HCT116 (cell line): ENCODE results near the gene ULBP2.
A peak's percentile ranks its signal among the peaks of the same experiment; 100 is the strongest.

Source experiments
- POLR2A ChIP-seq: IDR thresholded peaks from 2 replicates; pipeline ENCODE4 v1.7.0; 2011; ENCODE audit warnings: borderline replicate concordance; ENCODE audit not compliant: insufficient read depth, insufficient read length; ENCODE audit errors: extremely low read depth
- TCF7L2 ChIP-seq: IDR thresholded peaks from 2 replicates; pipeline ENCODE4 v1.7.0; 2011; ENCODE audit warnings: borderline replicate concordance, inconsistent platforms; ENCODE audit not compliant: insufficient read depth, insufficient read length; ENCODE audit errors: extremely low read depth
- TF ChIP-seq, protein P1 (sequence below), 3 experiments: fragments of 200-600 bp in 1 of 3; sonication (generic) in 1 of 3; IDR thresholded peaks in 2 of 3; conservative IDR thresholded peaks in 1 of 3; 2 replicates each; pipeline ENCODE4 v1.5.1; 2012 to 2017; ENCODE audit warnings: low read depth in 2 of 3, low read length in 2 of 3, antibody characterized with exemption in 1 of 3, borderline replicate concordance in 1 of 3, control low read depth in 1 of 3, mild to moderate bottlenecking in 1 of 3, mixed read lengths in 1 of 3, mixed run types in 1 of 3, moderate library complexity in 1 of 3; ENCODE audit not compliant: insufficient read depth in 1 of 3
- TF ChIP-seq, protein P2 (sequence below): IDR thresholded peaks from 2 replicates; pipeline ENCODE4 v1.6.1; 2012
- TF ChIP-seq, protein P3 (sequence below): IDR thresholded peaks from 2 replicates; pipeline ENCODE4 v1.6.1; 2012; ENCODE audit warnings: low read depth

DNA sequence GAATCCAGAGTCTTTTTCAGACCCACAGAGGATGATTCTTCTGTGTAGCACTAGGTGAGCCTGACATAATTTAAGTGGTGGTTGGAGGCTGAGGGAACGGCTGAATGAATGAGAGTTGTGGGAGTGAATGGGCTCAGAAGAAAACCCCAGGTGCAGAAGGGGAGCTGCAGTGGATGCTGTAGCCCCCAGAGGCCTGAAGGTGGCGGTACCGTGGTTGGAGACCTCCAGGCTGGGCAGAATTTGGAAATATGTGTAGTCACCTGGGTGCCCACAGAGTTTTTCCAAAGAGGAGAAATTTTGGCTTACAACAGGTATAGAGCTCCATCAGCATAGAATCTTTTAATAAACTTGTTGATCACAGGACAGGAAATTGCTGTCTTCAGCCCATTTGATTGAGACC lies 12.4 kb upstream of the ULBP2 start:
- TF ChIP-seq, protein P1, sequence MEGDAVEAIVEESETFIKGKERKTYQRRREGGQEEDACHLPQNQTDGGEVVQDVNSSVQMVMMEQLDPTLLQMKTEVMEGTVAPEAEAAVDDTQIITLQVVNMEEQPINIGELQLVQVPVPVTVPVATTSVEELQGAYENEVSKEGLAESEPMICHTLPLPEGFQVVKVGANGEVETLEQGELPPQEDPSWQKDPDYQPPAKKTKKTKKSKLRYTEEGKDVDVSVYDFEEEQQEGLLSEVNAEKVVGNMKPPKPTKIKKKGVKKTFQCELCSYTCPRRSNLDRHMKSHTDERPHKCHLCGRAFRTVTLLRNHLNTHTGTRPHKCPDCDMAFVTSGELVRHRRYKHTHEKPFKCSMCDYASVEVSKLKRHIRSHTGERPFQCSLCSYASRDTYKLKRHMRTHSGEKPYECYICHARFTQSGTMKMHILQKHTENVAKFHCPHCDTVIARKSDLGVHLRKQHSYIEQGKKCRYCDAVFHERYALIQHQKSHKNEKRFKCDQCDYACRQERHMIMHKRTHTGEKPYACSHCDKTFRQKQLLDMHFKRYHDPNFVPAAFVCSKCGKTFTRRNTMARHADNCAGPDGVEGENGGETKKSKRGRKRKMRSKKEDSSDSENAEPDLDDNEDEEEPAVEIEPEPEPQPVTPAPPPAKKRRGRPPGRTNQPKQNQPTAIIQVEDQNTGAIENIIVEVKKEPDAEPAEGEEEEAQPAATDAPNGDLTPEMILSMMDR (IDR thresholded peaks at IDR 0.05 in 2 of 3, conservative IDR thresholded peaks at IDR 0.05 in 1 of 3; ENCODE audit: borderline replicate concordance in 1 of 3, insufficient read depth in 1 of 3, low read depth in 2 of 3, low read length in 2 of 3), result peak; percentile 44 to 81 (median 76); a peak in 5 of 6 replicates
- no peak for TF ChIP-seq POLR2A
- no peak for TF ChIP-seq TCF7L2
- TF ChIP-seq, protein P2, sequence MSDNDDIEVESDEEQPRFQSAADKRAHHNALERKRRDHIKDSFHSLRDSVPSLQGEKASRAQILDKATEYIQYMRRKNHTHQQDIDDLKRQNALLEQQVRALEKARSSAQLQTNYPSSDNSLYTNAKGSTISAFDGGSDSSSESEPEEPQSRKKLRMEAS, result no peak
- TF ChIP-seq, protein P3, sequence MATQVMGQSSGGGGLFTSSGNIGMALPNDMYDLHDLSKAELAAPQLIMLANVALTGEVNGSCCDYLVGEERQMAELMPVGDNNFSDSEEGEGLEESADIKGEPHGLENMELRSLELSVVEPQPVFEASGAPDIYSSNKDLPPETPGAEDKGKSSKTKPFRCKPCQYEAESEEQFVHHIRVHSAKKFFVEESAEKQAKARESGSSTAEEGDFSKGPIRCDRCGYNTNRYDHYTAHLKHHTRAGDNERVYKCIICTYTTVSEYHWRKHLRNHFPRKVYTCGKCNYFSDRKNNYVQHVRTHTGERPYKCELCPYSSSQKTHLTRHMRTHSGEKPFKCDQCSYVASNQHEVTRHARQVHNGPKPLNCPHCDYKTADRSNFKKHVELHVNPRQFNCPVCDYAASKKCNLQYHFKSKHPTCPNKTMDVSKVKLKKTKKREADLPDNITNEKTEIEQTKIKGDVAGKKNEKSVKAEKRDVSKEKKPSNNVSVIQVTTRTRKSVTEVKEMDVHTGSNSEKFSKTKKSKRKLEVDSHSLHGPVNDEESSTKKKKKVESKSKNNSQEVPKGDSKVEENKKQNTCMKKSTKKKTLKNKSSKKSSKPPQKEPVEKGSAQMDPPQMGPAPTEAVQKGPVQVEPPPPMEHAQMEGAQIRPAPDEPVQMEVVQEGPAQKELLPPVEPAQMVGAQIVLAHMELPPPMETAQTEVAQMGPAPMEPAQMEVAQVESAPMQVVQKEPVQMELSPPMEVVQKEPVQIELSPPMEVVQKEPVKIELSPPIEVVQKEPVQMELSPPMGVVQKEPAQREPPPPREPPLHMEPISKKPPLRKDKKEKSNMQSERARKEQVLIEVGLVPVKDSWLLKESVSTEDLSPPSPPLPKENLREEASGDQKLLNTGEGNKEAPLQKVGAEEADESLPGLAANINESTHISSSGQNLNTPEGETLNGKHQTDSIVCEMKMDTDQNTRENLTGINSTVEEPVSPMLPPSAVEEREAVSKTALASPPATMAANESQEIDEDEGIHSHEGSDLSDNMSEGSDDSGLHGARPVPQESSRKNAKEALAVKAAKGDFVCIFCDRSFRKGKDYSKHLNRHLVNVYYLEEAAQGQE, result no peak
